Muscle layer of duodenum (tissue), 2 donors: Measurements from ENCODE around the gene KCNN4.
"Not testable (repeated sequence)": the region's sequence is repeated elsewhere in the genome, so short reads cannot be mapped to it uniquely, and the experiment has no call there.

ENCODE experiments used
- H3K27ac ChIP-seq: one replicate; pipeline ENCODE4 v1.7.0; 2013; ENCODE audit warnings: mild to moderate bottlenecking, low read length
- H3K27me3 ChIP-seq: one replicate; pipeline ENCODE4 v1.7.0; 2013; ENCODE audit warnings: low read depth, mild to moderate bottlenecking, control low read depth, low read length
- H3K36me3 ChIP-seq, 2 donors: one replicate each; pipeline ENCODE4 v1.7.0; 2013; ENCODE audit warnings: low read length in 2 of 2, control low read depth in 1 of 2, mild to moderate bottlenecking in 1 of 2; ENCODE audit not compliant: insufficient read depth in 2 of 2, control insufficient read depth in 1 of 2
- H3K4me1 ChIP-seq, 2 donors: one replicate each; pipeline ENCODE4 v1.7.0; 2013; ENCODE audit warnings: low read length in 2 of 2, mild to moderate bottlenecking in 2 of 2, control low read depth in 1 of 2, moderate library complexity in 1 of 2; ENCODE audit not compliant: insufficient read depth in 2 of 2, control insufficient read depth in 1 of 2
- H3K4me3 ChIP-seq, 2 donors: one replicate each; pipeline ENCODE4 v1.7.0; 2013; ENCODE audit warnings: low read length in 2 of 2, low read depth in 1 of 2, mild to moderate bottlenecking in 1 of 2
- H3K9me3 ChIP-seq, 2 donors: one replicate each; pipeline ENCODE4 v1.7.0; 2013; ENCODE audit warnings: low read length in 2 of 2, control low read depth in 1 of 2, mild to moderate bottlenecking in 1 of 2; ENCODE audit not compliant: control insufficient read depth in 1 of 2
- donor health status: healthy.

Gene KCNN4

GRCh38 chr19:43768273-43769050 is 12.3 kb downstream of the KCNN4 start:
- peaks cover 0 to 5% of the 10 kb centered on the region in 2 donors for H3K4me1 ChIP-seq
- no peaks in the 10 kb centered on the region for H3K36me3 ChIP-seq
- H3K27ac ChIP-seq: no peak overlapping the region

GRCh38 chr19:43767818-43768217 is 13.0 kb downstream of the KCNN4 start:
- Histone ChIP-seq H3K4me1 (peaks cover 0 to 5% of the 10 kb centered on the region in 2 donors), H3K4me3 (no peak overlapping the region), H3K27ac (no peak overlapping the region), H3K9me3 (no peaks in the 10 kb centered on the region), H3K27me3 (no peaks in the 10 kb centered on the region), H3K36me3 (no peaks in the 10 kb centered on the region)

More at GRCh38 chr19:43768273-43769050, 12.3 kb downstream of the KCNN4 start:
- H3K27me3 ChIP-seq: no peaks in the 10 kb centered on the region
- no peak overlapping the region for H3K4me3 ChIP-seq
- H3K9me3 ChIP-seq: no peaks in the 10 kb centered on the region

- Histone ChIP-seq H3K4me3 (no peak overlapping the region), H3K27ac (no peak overlapping the region), H3K27me3 (no peaks in the 10 kb centered on the region), H3K36me3 (no peaks in the 10 kb centered on the region), H3K9me3 (no peaks in the 10 kb centered on the region), H3K4me1 (peaks cover 0 to 5% of the 10 kb centered on the region in 2 donors)
Observed at GRCh38 chr19:43767316-43767715, 13.5 kb downstream of the KCNN4 start.

- Histone ChIP-seq H3K36me3 (no peaks in the 10 kb centered on the region), H3K27me3 (no peaks in the 10 kb centered on the region), H3K9me3 (no peaks in the 10 kb centered on the region), H3K4me3 (no peak overlapping the region), H3K27ac (no peak overlapping the region), H3K4me1 (peaks cover 0 to 5% of the 10 kb centered on the region in 2 donors)
Observed at GRCh38 chr19:43766755-43767043, 14.1 kb downstream of the KCNN4 start.

- H3K9me3 ChIP-seq: no peaks in the 10 kb centered on the region
- H3K27ac ChIP-seq: peak overlapping the region; percentile 56
- no peaks in the 10 kb centered on the region for H3K36me3 ChIP-seq
- H3K27me3 ChIP-seq: no peaks in the 10 kb centered on the region
- H3K4me3 ChIP-seq: no peak overlapping the region
- peaks cover 0 to 5% of the 10 kb centered on the region in 2 donors for H3K4me1 ChIP-seq
Observed at GRCh38 chr19:43765109-43765876, 15.5 kb downstream of the KCNN4 start.

- H3K4me1 ChIP-seq, H3K36me3 ChIP-seq, H3K9me3 ChIP-seq, H3K27me3 ChIP-seq, H3K4me3 ChIP-seq: not testable (repeated sequence)
- peak overlapping the region; percentile 56 for H3K27ac ChIP-seq
Observed at GRCh38 chr19:43764684-43765083, 16.1 kb downstream of the KCNN4 start.

- Histone ChIP-seq H3K4me1 (peaks cover 0 to 5% of the 10 kb centered on the region in 2 donors), H3K27me3 (no peaks in the 10 kb centered on the region), H3K9me3 (no peaks in the 10 kb centered on the region), H3K27ac (no peak overlapping the region), H3K4me3 (no peak overlapping the region), H3K36me3 (no peaks in the 10 kb centered on the region)
Observed at GRCh38 chr19:43763473-43763939, 17.3 kb downstream of the KCNN4 start.

- H3K27me3 ChIP-seq: no peaks in the 10 kb centered on the region
- no peak overlapping the region for H3K27ac ChIP-seq
- H3K9me3 ChIP-seq: no peaks in the 10 kb centered on the region
- H3K36me3 ChIP-seq: no peaks in the 10 kb centered on the region
- no peak overlapping the region for H3K4me3 ChIP-seq
- peaks cover 0 to 5% of the 10 kb centered on the region in 2 donors for H3K4me1 ChIP-seq
Observed at GRCh38 chr19:43762814-43763213, 18.0 kb downstream of the KCNN4 start.

- H3K27me3 ChIP-seq: no peaks in the 10 kb centered on the region
- no peaks in the 10 kb centered on the region for H3K9me3 ChIP-seq
- H3K27ac ChIP-seq: no peak overlapping the region
- H3K4me3 ChIP-seq: no peak overlapping the region
- no peaks in the 10 kb centered on the region for H3K36me3 ChIP-seq
- H3K4me1 ChIP-seq: no peaks in the 10 kb centered on the region
Observed at GRCh38 chr19:43760941-43761340, 19.8 kb downstream of the KCNN4 start.

GRCh38 chr19:43759515-43759914 is 21.3 kb downstream of the KCNN4 start:
- no peak overlapping the region for H3K4me3 ChIP-seq
- H3K4me1 ChIP-seq: no peaks in the 10 kb centered on the region
- H3K27me3 ChIP-seq: no peaks in the 10 kb centered on the region
- no peak overlapping the region for H3K27ac ChIP-seq
- H3K9me3 ChIP-seq: no peaks in the 10 kb centered on the region
- peaks cover 0 to 7% of the 10 kb centered on the region in 2 donors for H3K36me3 ChIP-seq

GRCh38 chr19:43755256-43755801 is 25.4 kb downstream of the KCNN4 start:
- Histone ChIP-seq H3K27me3 (no peaks in the 10 kb centered on the region), H3K4me3 (peak overlapping the region; percentile 82 to 85), H3K27ac (peak overlapping the region; percentile 96), H3K4me1 (peaks cover 0 to 23% of the 10 kb centered on the region in 2 donors), H3K9me3 (no peaks in the 10 kb centered on the region), H3K36me3 (peaks cover 0 to 13% of the 10 kb centered on the region in 2 donors)
